EH (cell line): ENCODE measurements around the gene MIOX.

Experiments used
- DNase-seq: peaks from one replicate; pipeline ENCODE4 v3.0.0-alpha.2; 2015; ENCODE audit warnings: low read depth

Gene MIOX

GRCh38 chr22:50486561-50487289, at the start of gene MIOX:
Gene MIOX, plus strand, starts transcription at chr22:50486859. Its CDS starts 39 bp downstream, at chr22:50486898.
- peak; percentile 49 for DNase-seq

GRCh38 chr22:50437511-50438304, 49.0 kb upstream of the MIOX start:
- no peak for DNase-seq

- DNase-seq = no peak
Observed at GRCh38 chr22:50438305-50439275, 48.1 kb upstream of the MIOX start.

GRCh38 chr22:50439314-50439870, 47.3 kb upstream of the MIOX start:
- no peak for DNase-seq

- DNase-seq = no peak
Observed at GRCh38 chr22:50439871-50440331, 46.8 kb upstream of the MIOX start.

- no peak for DNase-seq
Observed at GRCh38 chr22:50440544-50441249, 46.0 kb upstream of the MIOX start.

- no peak for DNase-seq
Observed at GRCh38 chr22:50441428-50441993, 45.1 kb upstream of the MIOX start.

GRCh38 chr22:50443197-50443596, 43.5 kb upstream of the MIOX start:
- DNase-seq = no peak

- DNase-seq = no peak
Observed at GRCh38 chr22:50443801-50444625, 42.6 kb upstream of the MIOX start.

GRCh38 chr22:50444663-50445062, 42.0 kb upstream of the MIOX start:
- peak; percentile 81 for DNase-seq

- DNase-seq = no peak
Observed at GRCh38 chr22:50445071-50445879, 41.4 kb upstream of the MIOX start.

GRCh38 chr22:50445880-50446707, 40.6 kb upstream of the MIOX start:
- DNase-seq = no peak

- DNase-seq = no peak
Observed at GRCh38 chr22:50446708-50447575, 39.7 kb upstream of the MIOX start.

- DNase-seq = no peak
Observed at GRCh38 chr22:50447576-50448551, 38.8 kb upstream of the MIOX start.

GRCh38 chr22:50452649-50453048, 34.0 kb upstream of the MIOX start:
- no peak for DNase-seq

GRCh38 chr22:50454556-50455075, 32.0 kb upstream of the MIOX start:
- no peak for DNase-seq
